ENCODE data around the gene EHMT2.

DNA sequence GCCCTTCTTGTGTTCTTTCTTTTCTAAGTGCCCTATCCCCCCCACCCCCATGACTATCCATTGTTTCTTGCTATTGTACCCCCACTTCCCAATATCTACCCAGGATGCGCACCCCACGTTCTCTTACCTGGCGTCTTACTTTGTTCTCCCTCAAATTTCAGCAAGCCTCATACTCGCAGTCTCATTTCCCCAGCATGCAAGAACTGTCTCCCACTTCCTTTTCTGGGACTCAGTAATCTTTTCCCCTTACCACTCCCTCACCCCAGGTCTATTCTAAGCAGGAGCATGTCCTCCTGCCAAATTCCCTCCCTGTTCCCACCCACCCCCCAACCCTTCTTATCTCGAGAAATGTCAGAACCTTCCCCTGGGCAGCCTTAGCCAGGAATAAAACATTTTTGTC lies 1.7 kb upstream of the EHMT2 start:
- TF ChIP-seq, protein P1, sequence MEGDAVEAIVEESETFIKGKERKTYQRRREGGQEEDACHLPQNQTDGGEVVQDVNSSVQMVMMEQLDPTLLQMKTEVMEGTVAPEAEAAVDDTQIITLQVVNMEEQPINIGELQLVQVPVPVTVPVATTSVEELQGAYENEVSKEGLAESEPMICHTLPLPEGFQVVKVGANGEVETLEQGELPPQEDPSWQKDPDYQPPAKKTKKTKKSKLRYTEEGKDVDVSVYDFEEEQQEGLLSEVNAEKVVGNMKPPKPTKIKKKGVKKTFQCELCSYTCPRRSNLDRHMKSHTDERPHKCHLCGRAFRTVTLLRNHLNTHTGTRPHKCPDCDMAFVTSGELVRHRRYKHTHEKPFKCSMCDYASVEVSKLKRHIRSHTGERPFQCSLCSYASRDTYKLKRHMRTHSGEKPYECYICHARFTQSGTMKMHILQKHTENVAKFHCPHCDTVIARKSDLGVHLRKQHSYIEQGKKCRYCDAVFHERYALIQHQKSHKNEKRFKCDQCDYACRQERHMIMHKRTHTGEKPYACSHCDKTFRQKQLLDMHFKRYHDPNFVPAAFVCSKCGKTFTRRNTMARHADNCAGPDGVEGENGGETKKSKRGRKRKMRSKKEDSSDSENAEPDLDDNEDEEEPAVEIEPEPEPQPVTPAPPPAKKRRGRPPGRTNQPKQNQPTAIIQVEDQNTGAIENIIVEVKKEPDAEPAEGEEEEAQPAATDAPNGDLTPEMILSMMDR (IDR thresholded peaks at IDR 0.05), result no peak
- TF ChIP-seq POLR2A (IDR thresholded peaks at IDR 0.05), result no peak
